Measurements from ENCODE around the gene TBX15.
"Not testable (repeated sequence)": the region's sequence is repeated elsewhere in the genome, so short reads cannot be mapped to it uniquely, and the experiment has no call there.

TBX15 gene

DNA sequence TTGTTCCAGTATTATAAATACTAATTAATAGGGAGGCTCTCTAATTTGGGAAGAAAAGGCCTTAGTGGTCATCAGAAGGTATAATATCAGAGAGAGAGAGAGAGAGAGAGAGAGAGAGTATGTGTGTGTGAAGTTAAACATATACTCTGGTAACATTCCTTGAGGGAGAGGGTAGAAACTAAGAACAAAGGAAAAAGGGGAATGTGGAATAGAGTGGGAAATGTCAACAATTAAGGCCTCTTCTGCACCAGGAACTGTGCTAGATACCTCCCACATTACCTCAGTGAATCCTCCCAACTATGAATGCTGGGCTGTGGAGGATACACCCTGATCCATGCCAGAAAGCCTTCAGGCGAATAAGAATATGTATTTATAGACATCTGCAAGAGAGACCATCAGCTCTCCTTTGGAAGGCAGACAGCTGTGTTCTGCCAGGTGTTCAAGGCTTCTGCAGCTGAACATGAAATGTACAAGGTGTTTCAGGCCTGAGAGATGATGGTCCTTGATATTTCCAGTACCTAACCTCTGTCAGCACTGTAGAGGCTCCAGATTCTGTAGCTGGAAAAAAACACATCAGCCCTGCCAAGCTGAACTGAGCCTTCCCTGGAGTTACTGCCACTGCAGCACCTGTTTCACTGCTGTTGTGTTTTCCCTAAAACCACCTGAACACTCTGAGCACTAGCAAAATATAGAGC, 29.1 kb downstream of the TBX15 start:
- Histone ChIP-seq H3K27me3 (replicated peaks in 2 of 5; ENCODE audit: control insufficient read depth in 4 of 5, insufficient read depth in 5 of 5, low read length in 4 of 5) (peaks cover 0 to 6% (median 0%) of the 10 kb centered on the region in 5 experiments), H3K27ac (ENCODE audit: insufficient read depth in 1 of 2, low read depth in 1 of 2, low read length in 2 of 2, poor library complexity in 1 of 2, severe bottlenecking in 2 of 2) (no peak overlapping the region), H3K4me1 (ENCODE audit: control extremely low read depth in 1 of 4, control insufficient read depth in 4 of 4, insufficient read depth in 4 of 4, low read length in 3 of 4) (peaks cover 0 to 12% (median 4%) of the 10 kb centered on the region in 4 experiments), H3K4me3 (ENCODE audit: control insufficient read depth in 1 of 7, extremely low read depth in 1 of 7, insufficient read depth in 4 of 7, low read depth in 2 of 7, low read length in 6 of 7) (no peak overlapping the region), H3K36me3 (ENCODE audit: control insufficient read depth in 4 of 4, insufficient read depth in 4 of 4, low read length in 3 of 4) (no peaks in the 10 kb centered on the region), H3K9me3 (ENCODE audit: control extremely low read depth in 1 of 5, control insufficient read depth in 4 of 5, insufficient read depth in 2 of 5, low read depth in 1 of 5, low read length in 4 of 5) (no peaks in the 10 kb centered on the region)
- POLR2A ChIA-PET, result no interaction called here
- no peak for DNase-seq
- WGBS (ENCODE audit: insufficient coverage), result no CpG with 5 or more reads among the region's 1 CpG
- CTCF ChIA-PET, result interaction anchor here (0.7 to 1.6 kb wide), 2 partner anchors 9 to 17 kb away, joined by 3 to 5 read pairs; no protein-coding TSS in a partner anchor

GRCh38 chr1:118958140-118958539, 30.0 kb downstream of the TBX15 start:
- Histone ChIP-seq H3K9me3 (ENCODE audit: control extremely low read depth in 1 of 5, control insufficient read depth in 4 of 5, insufficient read depth in 2 of 5, low read depth in 1 of 5, low read length in 4 of 5) (no peaks in the 10 kb centered on the region), H3K27me3 (replicated peaks in 2 of 5; ENCODE audit: control insufficient read depth in 4 of 5, insufficient read depth in 5 of 5, low read length in 4 of 5) (peaks cover 0 to 6% (median 0%) of the 10 kb centered on the region in 5 experiments), H3K36me3 (ENCODE audit: control insufficient read depth in 4 of 4, insufficient read depth in 4 of 4, low read length in 3 of 4) (no peaks in the 10 kb centered on the region), H3K4me1 (ENCODE audit: control extremely low read depth in 1 of 4, control insufficient read depth in 4 of 4, insufficient read depth in 4 of 4, low read length in 3 of 4) (peaks cover 0 to 12% (median 4%) of the 10 kb centered on the region in 4 experiments), H3K4me3 (ENCODE audit: control insufficient read depth in 1 of 7, extremely low read depth in 1 of 7, insufficient read depth in 4 of 7, low read depth in 2 of 7, low read length in 6 of 7) (no peak overlapping the region), H3K27ac (ENCODE audit: insufficient read depth in 1 of 2, low read depth in 1 of 2, low read length in 2 of 2, poor library complexity in 1 of 2, severe bottlenecking in 2 of 2) (no peak overlapping the region)
- POLR2A ChIA-PET, result no interaction called here
- no peak for DNase-seq
- no CpG with 5 or more reads among the region's 3 CpGs for WGBS (ENCODE audit: insufficient coverage)
- CTCF ChIA-PET, result no interaction called here

DNA sequence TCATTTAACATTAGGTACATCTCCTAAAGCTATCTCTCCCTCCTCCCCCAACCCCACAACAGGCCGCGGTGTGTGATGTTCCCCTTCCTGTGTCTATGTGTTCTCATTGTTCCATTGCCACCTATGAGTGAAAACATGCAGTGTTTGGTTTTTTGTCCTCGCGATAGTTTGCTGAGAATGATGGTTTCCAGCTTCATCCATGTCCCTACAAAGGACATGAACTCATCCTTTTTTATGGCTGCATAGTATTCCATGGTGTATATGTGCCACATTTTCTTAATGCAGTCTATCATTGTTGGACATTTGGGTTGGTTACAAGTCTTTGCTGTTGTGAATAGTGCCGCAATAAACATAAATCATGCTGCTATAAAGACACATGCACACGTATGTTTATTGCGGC, 30.6 kb downstream of the TBX15 start:
- 100% methylated on average over 2 of the region's 7 CpGs for WGBS (ENCODE audit: insufficient coverage)
- H3K4me1 ChIP-seq (ENCODE audit: control extremely low read depth in 1 of 4, control insufficient read depth in 4 of 4, insufficient read depth in 4 of 4, low read length in 3 of 4), result peaks cover 0 to 12% (median 4%) of the 10 kb centered on the region in 4 experiments
- DNase-seq; H3K27ac ChIP-seq (ENCODE audit: insufficient read depth in 1 of 2, low read depth in 1 of 2, low read length in 2 of 2, poor library complexity in 1 of 2, severe bottlenecking in 2 of 2); H3K27me3 ChIP-seq (replicated peaks in 2 of 5; ENCODE audit: control insufficient read depth in 4 of 5, insufficient read depth in 5 of 5, low read length in 4 of 5); H3K36me3 ChIP-seq (ENCODE audit: control insufficient read depth in 4 of 4, insufficient read depth in 4 of 4, low read length in 3 of 4); H3K9me3 ChIP-seq (ENCODE audit: control extremely low read depth in 1 of 5, control insufficient read depth in 4 of 5, insufficient read depth in 2 of 5, low read depth in 1 of 5, low read length in 4 of 5); H3K4me3 ChIP-seq (ENCODE audit: control insufficient read depth in 1 of 7, extremely low read depth in 1 of 7, insufficient read depth in 4 of 7, low read depth in 2 of 7, low read length in 6 of 7); CTCF ChIA-PET; POLR2A ChIA-PET: not testable (repeated sequence)

- Histone ChIP-seq H3K9me3 (ENCODE audit: control extremely low read depth in 1 of 5, control insufficient read depth in 4 of 5, insufficient read depth in 2 of 5, low read depth in 1 of 5, low read length in 4 of 5) (no peaks in the 10 kb centered on the region), H3K4me3 (ENCODE audit: control insufficient read depth in 1 of 7, extremely low read depth in 1 of 7, insufficient read depth in 4 of 7, low read depth in 2 of 7, low read length in 6 of 7) (no peak overlapping the region), H3K4me1 (ENCODE audit: control extremely low read depth in 1 of 4, control insufficient read depth in 4 of 4, insufficient read depth in 4 of 4, low read length in 3 of 4) (no peaks in the 10 kb centered on the region), H3K36me3 (ENCODE audit: control insufficient read depth in 4 of 4, insufficient read depth in 4 of 4, low read length in 3 of 4) (no peaks in the 10 kb centered on the region), H3K27ac (ENCODE audit: insufficient read depth in 1 of 2, low read depth in 1 of 2, low read length in 2 of 2, poor library complexity in 1 of 2, severe bottlenecking in 2 of 2) (no peak overlapping the region), H3K27me3 (replicated peaks in 2 of 5; ENCODE audit: control insufficient read depth in 4 of 5, insufficient read depth in 5 of 5, low read length in 4 of 5) (peaks cover 0 to 2% (median 0%) of the 10 kb centered on the region in 5 experiments)
- DNase-seq, result no peak
- ChIA-PET CTCF (no interaction called here), POLR2A (no interaction called here)
- 100% methylated on average over 1 of the region's 3 CpGs for WGBS (ENCODE audit: insufficient coverage)
These were observed 33.7 kb downstream of the TBX15 start for GRCh38 chr1:118954301-118954905.

DNA sequence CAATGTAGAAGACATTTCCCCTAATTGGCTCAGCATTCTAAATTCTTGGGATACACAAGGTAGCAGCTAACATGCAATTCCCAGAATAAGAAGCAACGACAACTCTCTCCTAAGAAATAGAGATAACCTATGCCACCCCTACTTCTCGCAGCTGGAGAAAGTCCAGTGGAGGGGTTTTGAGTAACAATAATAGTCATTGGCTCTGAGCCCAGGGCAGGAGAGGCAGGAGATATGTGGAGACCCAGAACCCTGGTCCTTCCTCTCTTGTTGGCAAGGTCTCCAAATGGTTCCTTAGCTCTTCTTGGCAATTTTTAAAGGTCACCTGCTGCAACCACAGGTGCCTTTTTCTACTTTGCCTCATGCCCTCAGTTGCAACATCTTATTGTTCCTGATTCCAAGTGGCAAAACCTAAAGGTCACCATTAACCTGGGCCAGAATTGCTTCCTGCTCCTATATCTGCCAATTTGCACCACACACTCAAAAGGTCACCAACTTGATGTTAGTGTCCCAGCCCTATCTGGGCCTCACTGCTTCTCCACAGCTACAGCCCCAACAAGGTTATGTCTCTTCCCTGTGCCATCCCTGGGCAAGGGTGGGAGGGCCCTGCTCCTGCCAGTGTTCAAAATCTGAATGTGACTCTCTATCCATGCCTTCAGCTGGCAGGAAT, 36.7 kb downstream of the TBX15 start:
- no peaks in the 10 kb centered on the region for H3K9me3 ChIP-seq (ENCODE audit: control extremely low read depth in 1 of 5, control insufficient read depth in 4 of 5, insufficient read depth in 2 of 5, low read depth in 1 of 5, low read length in 4 of 5)
- H3K27me3 ChIP-seq (replicated peaks in 2 of 5; ENCODE audit: control insufficient read depth in 4 of 5, insufficient read depth in 5 of 5, low read length in 4 of 5), result peaks cover 0 to 2% (median 0%) of the 10 kb centered on the region in 5 experiments
- no peak overlapping the region for H3K4me3 ChIP-seq (ENCODE audit: control insufficient read depth in 1 of 7, extremely low read depth in 1 of 7, insufficient read depth in 4 of 7, low read depth in 2 of 7, low read length in 6 of 7)
- no peak for DNase-seq
- ChIA-PET POLR2A (no interaction called here), CTCF (no interaction called here)
- H3K36me3 ChIP-seq (ENCODE audit: control insufficient read depth in 4 of 4, insufficient read depth in 4 of 4, low read length in 3 of 4), result no peaks in the 10 kb centered on the region
- no peak overlapping the region for H3K27ac ChIP-seq (ENCODE audit: insufficient read depth in 1 of 2, low read depth in 1 of 2, low read length in 2 of 2, poor library complexity in 1 of 2, severe bottlenecking in 2 of 2)
- WGBS (ENCODE audit: insufficient coverage), result no CpG with 5 or more reads among the region's 2 CpGs
- H3K4me1 ChIP-seq (ENCODE audit: control extremely low read depth in 1 of 4, control insufficient read depth in 4 of 4, insufficient read depth in 4 of 4, low read length in 3 of 4), result no peaks in the 10 kb centered on the region

DNA sequence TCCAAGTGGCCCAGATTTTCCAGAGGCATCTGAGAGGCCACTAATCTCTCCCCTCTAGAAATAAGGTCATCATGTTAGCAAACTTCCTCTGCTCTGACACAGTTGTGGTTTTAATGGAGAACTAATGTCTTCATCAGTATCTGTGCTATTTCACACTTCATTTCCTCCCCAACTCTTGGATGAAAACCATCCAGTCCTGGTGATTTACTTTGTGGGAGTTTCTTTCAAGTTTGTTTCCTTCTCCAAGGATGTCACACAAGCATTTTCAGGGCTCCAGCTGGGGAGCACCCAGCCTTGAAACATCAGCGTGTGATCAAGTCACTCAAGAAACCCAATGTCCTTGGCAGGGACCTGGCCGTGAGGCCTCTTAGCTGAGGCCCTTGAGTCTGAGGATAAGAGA, 38.8 kb downstream of the TBX15 start:
- Histone ChIP-seq H3K4me1 (ENCODE audit: control extremely low read depth in 1 of 4, control insufficient read depth in 4 of 4, insufficient read depth in 4 of 4, low read length in 3 of 4) (no peaks in the 10 kb centered on the region), H3K4me3 (ENCODE audit: control insufficient read depth in 1 of 7, extremely low read depth in 1 of 7, insufficient read depth in 4 of 7, low read depth in 2 of 7, low read length in 6 of 7) (no peak overlapping the region)

GRCh38 chr1:118948846-118949245, 39.3 kb downstream of the TBX15 start:
- Histone ChIP-seq H3K4me1 (ENCODE audit: control extremely low read depth in 1 of 4, control insufficient read depth in 4 of 4, insufficient read depth in 4 of 4, low read length in 3 of 4) (no peaks in the 10 kb centered on the region), H3K36me3 (ENCODE audit: control insufficient read depth in 4 of 4, insufficient read depth in 4 of 4, low read length in 3 of 4) (no peaks in the 10 kb centered on the region), H3K9me3 (ENCODE audit: control extremely low read depth in 1 of 5, control insufficient read depth in 4 of 5, insufficient read depth in 2 of 5, low read depth in 1 of 5, low read length in 4 of 5) (no peaks in the 10 kb centered on the region), H3K4me3 (ENCODE audit: control insufficient read depth in 1 of 7, extremely low read depth in 1 of 7, insufficient read depth in 4 of 7, low read depth in 2 of 7, low read length in 6 of 7) (no peak overlapping the region), H3K27ac (ENCODE audit: insufficient read depth in 1 of 2, low read depth in 1 of 2, low read length in 2 of 2, poor library complexity in 1 of 2, severe bottlenecking in 2 of 2) (no peak overlapping the region), H3K27me3 (replicated peaks in 2 of 5; ENCODE audit: control insufficient read depth in 4 of 5, insufficient read depth in 5 of 5, low read length in 4 of 5) (peaks cover 0 to 2% (median 0%) of the 10 kb centered on the region in 5 experiments)
- POLR2A ChIA-PET, result no interaction called here
- CTCF ChIA-PET, result no interaction called here
- WGBS (ENCODE audit: insufficient coverage), result no CpG with 5 or more reads among the region's 1 CpG
- DNase-seq, result no peak

More for the DNA sequence above, 38.8 kb downstream of the TBX15 start:
- ChIA-PET POLR2A (no interaction called here), CTCF (no interaction called here)
- 95% methylated on average over 2 of the region's 2 CpGs for WGBS (ENCODE audit: insufficient coverage)
- H3K27ac ChIP-seq (ENCODE audit: insufficient read depth in 1 of 2, low read depth in 1 of 2, low read length in 2 of 2, poor library complexity in 1 of 2, severe bottlenecking in 2 of 2), result no peak overlapping the region
- DNase-seq, result no peak
- no peaks in the 10 kb centered on the region for H3K9me3 ChIP-seq (ENCODE audit: control extremely low read depth in 1 of 5, control insufficient read depth in 4 of 5, insufficient read depth in 2 of 5, low read depth in 1 of 5, low read length in 4 of 5)
- H3K36me3 ChIP-seq (ENCODE audit: control insufficient read depth in 4 of 4, insufficient read depth in 4 of 4, low read length in 3 of 4), result no peaks in the 10 kb centered on the region
- peaks cover 0 to 2% (median 0%) of the 10 kb centered on the region in 5 experiments for H3K27me3 ChIP-seq (replicated peaks in 2 of 5; ENCODE audit: control insufficient read depth in 4 of 5, insufficient read depth in 5 of 5, low read length in 4 of 5)

Data from common myeloid progenitor, CD34-positive (primary cell).